IMR-90 (cell line): ENCODE measurements around the gene HNRNPC. TPM values are rescaled to one million over a fixed set of nuclear protein-coding genes. Genes with fewer than 3 reads are reported as not detected.

ENCODE experiments used
- ATAC-seq: fragments of 200-7000 bp; cut with Tn5 transposase; 2 replicates; pipeline ENCODE4 v1.9.1; 2020; ENCODE audit warnings: low read depth, mild to moderate bottlenecking, moderate library complexity
- BruUV-seq: library from RNA; stranded (reverse); fragments of 400-500 nt; replicated peaks from 2 replicates; lab custom pipeline; 2021; lab: Mats Ljungman, UMichigan
- CTCF ChIA-PET: fragments of 300-600 bp; formaldehyde crosslinking; extraction: SDS; loops from one replicate; lab custom pipeline; 2021; ENCODE audit warnings: antibody characterized with exemption; lab: Yijun Ruan, JAX
- POLR2A ChIA-PET: fragments of 300-600 bp; sonication (Branson Sonifier 250); formaldehyde crosslinking; loops from one replicate; lab custom pipeline; 2022; ENCODE audit warnings: antibody characterized with exemption; ENCODE audit not compliant: unreplicated experiment; lab: Charles Lee
- DNase-seq: peaks from one replicate; pipeline ENCODE4 v3.0.0; 2013
- H2AFZ ChIP-seq: replicated peaks from 2 replicates; pipeline ENCODE3; 2013; ENCODE audit warnings: low read length, mild to moderate bottlenecking; ENCODE audit not compliant: poor library complexity
- H2AK5ac ChIP-seq: 2 replicates; pipeline ENCODE4 v1.6.1; 2013; ENCODE audit warnings: low read depth, low read length, inconsistent platforms
- H2AK9ac ChIP-seq: replicated peaks from 2 replicates; pipeline ENCODE3; 2013; ENCODE audit warnings: mild to moderate bottlenecking, low read depth, low read length, moderate library complexity; ENCODE audit not compliant: poor library complexity
- H2BK120ac ChIP-seq: 2 replicates; pipeline ENCODE4 v1.6.1; 2013; ENCODE audit warnings: low read depth, low read length, inconsistent platforms
- H2BK15ac ChIP-seq: 3 replicates; pipeline ENCODE4 v1.6.1; 2013; ENCODE audit warnings: low read depth, low read length, inconsistent platforms
- H2BK20ac ChIP-seq: 2 replicates; pipeline ENCODE4 v1.6.1; 2013; ENCODE audit warnings: low read depth, mild to moderate bottlenecking, inconsistent platforms, low read length, moderate library complexity
- H2BK5ac ChIP-seq: 2 replicates; pipeline ENCODE4 v1.6.1; 2013; ENCODE audit warnings: mild to moderate bottlenecking, low read depth, low read length, inconsistent platforms; ENCODE audit not compliant: poor library complexity, severe bottlenecking
- H3K14ac ChIP-seq: replicated peaks from 2 replicates; pipeline ENCODE4 v1.6.1; 2013; ENCODE audit warnings: low read depth, low read length, inconsistent platforms
- H3K18ac ChIP-seq: 2 replicates; pipeline ENCODE4 v1.6.1; 2013; ENCODE audit warnings: low read depth, low read length, control low read depth
- H3K23ac ChIP-seq: 2 replicates; pipeline ENCODE4 v1.6.1; 2013; ENCODE audit warnings: low read depth, low read length, inconsistent platforms
- H3K27ac ChIP-seq: 2 replicates; pipeline ENCODE4 v1.5.1; 2013; ENCODE audit warnings: mild to moderate bottlenecking, control low read depth, low read length; ENCODE audit not compliant: insufficient read depth
- H3K27me3 ChIP-seq: 2 replicates; pipeline ENCODE4 v1.6.1; 2013; ENCODE audit warnings: low read length; ENCODE audit not compliant: control insufficient read depth, insufficient read depth
- H3K36me3 ChIP-seq: 2 replicates; pipeline ENCODE4 v1.6.1; 2013; ENCODE audit warnings: low read length, mixed read lengths; ENCODE audit not compliant: control insufficient read depth, insufficient read depth
- H3K4ac ChIP-seq: 2 replicates; pipeline ENCODE4 v1.6.1; 2013; ENCODE audit warnings: low read depth, low read length, inconsistent platforms
- H3K4me1 ChIP-seq: 2 replicates; pipeline ENCODE4 v1.6.1; 2013; ENCODE audit warnings: low read length, mixed read lengths; ENCODE audit not compliant: control insufficient read depth, insufficient read depth
- H3K4me2 ChIP-seq: 2 replicates; pipeline ENCODE4 v1.6.1; 2013; ENCODE audit warnings: low read depth, mild to moderate bottlenecking, control low read depth, low read length, moderate library complexity
- H3K4me3 ChIP-seq: 2 replicates; pipeline ENCODE4 v1.5.1; 2013; ENCODE audit warnings: low read depth, mild to moderate bottlenecking, control low read depth, low read length, moderate library complexity; ENCODE audit not compliant: insufficient read depth
- H3K56ac ChIP-seq: 2 replicates; pipeline ENCODE4 v1.6.1; 2013; ENCODE audit warnings: low read length, inconsistent platforms; ENCODE audit not compliant: insufficient read depth; ENCODE audit errors: extremely low read depth
- H3K79me1 ChIP-seq, 2 experiments: 2 replicates each; pipeline ENCODE4 v1.6.1; 2013; ENCODE audit warnings: low read length in 2 of 2, inconsistent platforms in 1 of 2, low read depth in 1 of 2
- H3K9ac ChIP-seq: 2 replicates; pipeline ENCODE4 v1.6.1; 2013; ENCODE audit warnings: low read depth, low read length, control low read depth
- H3K9me1 ChIP-seq: 2 replicates; pipeline ENCODE4 v1.6.1; 2013; ENCODE audit warnings: low read length, inconsistent platforms; ENCODE audit not compliant: insufficient read depth
- H3K9me3 ChIP-seq: 2 replicates; pipeline ENCODE4 v1.6.1; 2013; ENCODE audit warnings: low read length; ENCODE audit not compliant: control insufficient read depth, insufficient read depth
- H4K20me1 ChIP-seq: 2 replicates; pipeline ENCODE4 v1.6.1; 2013; ENCODE audit warnings: low read length, inconsistent platforms; ENCODE audit not compliant: insufficient read depth
- H4K5ac ChIP-seq: 2 replicates; pipeline ENCODE4 v1.6.1; 2013; ENCODE audit warnings: mild to moderate bottlenecking, low read depth, low read length, control low read depth
- H4K8ac ChIP-seq, 2 experiments: 2 replicates each; pipeline ENCODE4 v1.6.1; 2013; ENCODE audit warnings: low read depth in 2 of 2, low read length in 2 of 2, control low read depth in 1 of 2, inconsistent platforms in 1 of 2
- H4K91ac ChIP-seq: 2 replicates; pipeline ENCODE4 v1.6.1; 2013; ENCODE audit warnings: low read depth, low read length, inconsistent platforms; ENCODE audit not compliant: insufficient read depth
- BHLHE40 ChIP-seq: fragments of 150-350 bp; IDR thresholded peaks from 2 replicates; pipeline ENCODE4 v1.6.1; 2016; ENCODE audit warnings: mild to moderate bottlenecking, low read depth, low read length
- CEBPB ChIP-seq: IDR thresholded peaks from 2 replicates; pipeline ENCODE4 v1.6.1; 2012; ENCODE audit warnings: low read depth, low read length, improper control_type of control experiment
- CHD1 ChIP-seq: IDR thresholded peaks from 2 replicates; pipeline ENCODE4 v1.6.1; 2012; ENCODE audit warnings: low read depth, low read length, improper control_type of control experiment
- CTCF ChIP-seq: conservative IDR thresholded peaks from 2 replicates; pipeline ENCODE4 v1.5.1; 2012; ENCODE audit warnings: mild to moderate bottlenecking, low read depth, low read length, improper control_type of control experiment
- ELK1 ChIP-seq: fragments of 150-350 bp; IDR thresholded peaks from 2 replicates; pipeline ENCODE4 v1.6.1; 2016; ENCODE audit warnings: low read depth, mild to moderate bottlenecking, low read length, moderate library complexity, borderline replicate concordance
- FOS ChIP-seq: fragments of 150-350 bp; IDR thresholded peaks from 2 replicates; pipeline ENCODE4 v1.6.1; 2016; ENCODE audit warnings: low read depth, low read length
- MAFK ChIP-seq: IDR thresholded peaks from 2 replicates; pipeline ENCODE4 v1.6.1; 2012; ENCODE audit warnings: low read depth, low read length, improper control_type of control experiment
- MAZ ChIP-seq: IDR thresholded peaks from 2 replicates; pipeline ENCODE4 v1.6.1; 2012; ENCODE audit warnings: low read depth, mild to moderate bottlenecking, low read length, improper control_type of control experiment, moderate library complexity, borderline replicate concordance
- MXI1 ChIP-seq: IDR thresholded peaks from 2 replicates; pipeline ENCODE4 v1.6.1; 2012; ENCODE audit warnings: low read depth, mild to moderate bottlenecking, low read length, moderate library complexity, borderline replicate concordance
- NFE2L2 ChIP-seq: fragments of 150-350 bp; IDR thresholded peaks from 2 replicates; pipeline ENCODE4 v1.6.1; 2016; ENCODE audit warnings: low read depth, mild to moderate bottlenecking, low read length
- POLR2A ChIP-seq: IDR thresholded peaks from 2 replicates; pipeline ENCODE4 v1.6.1; 2012; ENCODE audit warnings: mild to moderate bottlenecking, low read depth, low read length
- RAD21 ChIP-seq: IDR thresholded peaks from 2 replicates; pipeline ENCODE4 v1.6.1; 2012; ENCODE audit warnings: low read length, improper control_type of control experiment
- RCOR1 ChIP-seq: IDR thresholded peaks from 2 replicates; pipeline ENCODE4 v1.6.1; 2012; ENCODE audit warnings: mild to moderate bottlenecking, low read length, improper control_type of control experiment; ENCODE audit not compliant: insufficient replicate concordance
- RFX5 ChIP-seq: IDR thresholded peaks from 2 replicates; pipeline ENCODE4 v1.8.0; 2012; ENCODE audit warnings: low read depth, mild to moderate bottlenecking, low read length, moderate library complexity
- SMC3 ChIP-seq: fragments of 150-350 bp; IDR thresholded peaks from 2 replicates; pipeline ENCODE4 v1.6.1; 2016; ENCODE audit warnings: low read depth, mild to moderate bottlenecking, antibody characterized with exemption, low read length, moderate library complexity
- WGBS, 2 experiments: methylation state at CpG; one replicate each; pipeline versions ENCODE4 v1.1.5 to v1.1.7; 2013; ENCODE audit warnings: missing lambda C conversion rate in 2 of 2; ENCODE audit not compliant: insufficient read length in 1 of 2; ENCODE audit errors: extremely low coverage in 2 of 2; 5-methylcytosine and 5-hydroxymethylcytosine counted together
- dilution Hi-C: fragments of 300-500 bp; cut with HindIII; formaldehyde crosslinking; loops from one replicate; pipeline ENCODE4 v1.14.3; 2018; ENCODE audit warnings: low sequenced_read_pairs; ENCODE audit not compliant: unreplicated experiment
- in situ Hi-C: fragments of 300-500 bp; cut with MboI; formaldehyde crosslinking; loops from 3 replicates; pipeline ENCODE4 v1.14.3; 2019; ENCODE audit warnings: low sequenced_read_pairs, inconsistent platforms, mixed read lengths
- intact Hi-C: fragments of 100-400 bp; cut with micrococcal nuclease; formaldehyde crosslinking; loops from 2 replicates; pipeline ENCODE4 v1.10.0; 2022
- polyA plus RNA-seq, 3 experiments: library from polyadenylated mRNA; depleted of rRNA; stranded (reverse); fragments of >200 nt; gene quantifications; 2 replicates each; pipeline ENCODE4 v1.2.3, GENCODE V29; 2012; ENCODE audit warnings: low replicate concordance in 1 of 3
- total RNA-seq: library from RNA; depleted of rRNA; stranded (reverse); fragments of >200 nt; gene quantifications from 2 replicates; pipeline ENCODE4 v1.2.3, GENCODE V29; 2012
- TF ChIP-seq, protein P1 (sequence below): fragments of 150-350 bp; IDR thresholded peaks from 2 replicates; pipeline ENCODE4 v1.6.1; 2017; ENCODE audit warnings: mild to moderate bottlenecking, antibody characterized with exemption, low read length, low read depth

HNRNPC gene
- total and polyA plus RNA-seq, 2 of the 4 experiments (the other 2 are of a cell fraction), result 308 to 615 TPM

- CTCF ChIA-PET, result no interaction called here
- 80% methylated on average over 2 of the region's 8 CpGs; no CpG with 5 or more reads in 1 of the 2 experiments for WGBS, 2 experiments
These were observed 42.8 kb downstream of the HNRNPC start for GRCh38 chr14:21226467-21226866.

More at GRCh38 chr14:21226467-21226866, 42.8 kb downstream of the HNRNPC start:
- H3K79me1 ChIP-seq, result peaks cover 11 to 53% of the 10 kb centered on the region in 2 experiments
- ATAC-seq (no peak), DNase-seq (no peak)
- H3K4ac ChIP-seq, result no peak overlapping the region
- H4K91ac ChIP-seq, result no peak overlapping the region
- peaks cover 5% of the 10 kb centered on the region; the same call in 1 of the 2 replicates for H3K4me1 ChIP-seq
- H3K36me3 ChIP-seq, result peaks cover 50% of the 10 kb centered on the region
- in situ Hi-C loops (no loop called here), intact Hi-C loops (no loop called here), dilution Hi-C loops (no loop called here)
- H2BK15ac ChIP-seq, result no peak overlapping the region
- no peak overlapping the region for H3K14ac ChIP-seq
- no peak overlapping the region for H4K8ac ChIP-seq
- H3K4me2 ChIP-seq, result no peak overlapping the region
- H2AK9ac ChIP-seq, result no peak overlapping the region
- H2BK5ac ChIP-seq, result no peak overlapping the region
- no TSS peak for BruUV-seq
- no peak overlapping the region for H2AK5ac ChIP-seq
- no peak overlapping the region for H3K4me3 ChIP-seq
- H3K56ac ChIP-seq, result no peak overlapping the region
- H4K20me1 ChIP-seq, result peaks cover 92% of the 10 kb centered on the region
- H4K5ac ChIP-seq, result no peak overlapping the region
- TF ChIP-seq ELK1, result no peak
- no peak for TF ChIP-seq MAZ
- no peak for TF ChIP-seq POLR2A
- TF ChIP-seq MXI1, result no peak
- TF ChIP-seq NFE2L2, result no peak
- TF ChIP-seq CEBPB, result no peak
- no peak for TF ChIP-seq RCOR1
- no peak for TF ChIP-seq SMC3
- no peak for TF ChIP-seq BHLHE40
- TF ChIP-seq MAFK, result no peak
- no peak for TF ChIP-seq CTCF
- TF ChIP-seq RAD21, result no peak
- TF ChIP-seq, protein P1, sequence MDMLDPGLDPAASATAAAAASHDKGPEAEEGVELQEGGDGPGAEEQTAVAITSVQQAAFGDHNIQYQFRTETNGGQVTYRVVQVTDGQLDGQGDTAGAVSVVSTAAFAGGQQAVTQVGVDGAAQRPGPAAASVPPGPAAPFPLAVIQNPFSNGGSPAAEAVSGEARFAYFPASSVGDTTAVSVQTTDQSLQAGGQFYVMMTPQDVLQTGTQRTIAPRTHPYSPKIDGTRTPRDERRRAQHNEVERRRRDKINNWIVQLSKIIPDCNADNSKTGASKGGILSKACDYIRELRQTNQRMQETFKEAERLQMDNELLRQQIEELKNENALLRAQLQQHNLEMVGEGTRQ, result no peak
- TF ChIP-seq CHD1, result no peak
- no peak for TF ChIP-seq FOS
- TF ChIP-seq RFX5, result no peak
- H3K23ac ChIP-seq, result no peak overlapping the region
- no peaks in the 10 kb centered on the region for H3K9me3 ChIP-seq
- POLR2A ChIA-PET, result no interaction called here
- no peak overlapping the region for H2AFZ ChIP-seq
- H3K27me3 ChIP-seq, result no peaks in the 10 kb centered on the region
- H2BK120ac ChIP-seq, result no peak overlapping the region
- no peak overlapping the region for H3K27ac ChIP-seq
- H3K9me1 ChIP-seq, result peaks cover 2% of the 10 kb centered on the region; the same call in 1 of the 2 replicates
- no peak overlapping the region for H3K9ac ChIP-seq
- no peak overlapping the region for H2BK20ac ChIP-seq
- H3K18ac ChIP-seq, result no peak overlapping the region
